NCI-H2107 (cell line): ENCODE results near the gene CMC1.
"Not testable (repeated sequence)": the region's sequence is repeated elsewhere in the genome, so short reads cannot be mapped to it uniquely, and the experiment has no call there.

ENCODE experiments used
- DNase-seq: peaks from one replicate; lab custom pipeline; 2025; lab: John Stamatoyannopoulos, UW

Gene CMC1, protein sequence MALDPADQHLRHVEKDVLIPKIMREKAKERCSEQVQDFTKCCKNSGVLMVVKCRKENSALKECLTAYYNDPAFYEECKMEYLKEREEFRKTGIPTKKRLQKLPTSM

GRCh38 chr3:28241221-28242160 is at the start of gene CMC1:
TSS of gene CMC1 (plus strand) at chr3:28241619. CDS start at chr3:28241794, 175 bp downstream.
- DNase-seq: peak; percentile 68

GRCh38 chr3:28198161-28198560 is 43.3 kb upstream of the CMC1 start:
- DNase-seq: no peak

DNA sequence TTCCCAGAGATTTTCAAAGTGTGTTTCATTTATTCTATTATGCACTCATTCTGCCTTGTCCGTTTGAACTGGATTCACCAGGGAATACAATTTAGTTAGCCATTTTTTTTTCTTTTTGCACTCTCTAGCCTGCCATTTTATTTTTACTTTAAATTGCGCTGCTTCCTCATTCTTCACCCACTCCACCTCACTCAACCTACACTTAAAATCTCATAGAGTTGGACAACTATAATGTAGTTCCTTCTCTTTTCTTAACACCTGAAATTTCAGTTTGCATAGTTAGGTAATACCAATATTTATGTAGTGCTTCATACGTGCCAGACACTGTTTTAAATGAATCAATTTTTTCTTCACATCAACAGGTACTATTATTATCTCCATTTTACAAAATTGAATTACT is 42.4 kb upstream of the CMC1 start:
- no peak for DNase-seq

DNA sequence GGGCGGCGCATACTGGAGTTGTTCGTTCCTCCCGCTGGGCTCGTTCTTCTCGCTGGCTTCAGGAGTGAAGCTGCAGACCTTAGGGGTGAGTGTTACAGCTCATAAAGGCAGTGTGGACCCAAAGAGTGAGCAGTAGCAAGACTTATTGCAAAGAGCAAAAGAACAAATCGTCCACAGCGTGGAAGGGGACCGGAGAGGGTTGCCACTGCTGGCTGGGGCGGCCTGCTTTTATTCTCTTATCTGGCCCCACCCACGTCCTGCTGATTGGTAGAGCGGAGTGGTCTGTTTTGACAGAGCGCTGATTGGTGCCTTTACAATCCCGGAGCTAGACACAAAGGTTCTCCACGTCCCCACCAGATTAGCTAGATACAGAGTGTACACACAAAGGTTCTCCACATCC is 41.8 kb upstream of the CMC1 start:
- DNase-seq: not testable (repeated sequence)

GRCh38 chr3:28200366-28200848 is 41.0 kb upstream of the CMC1 start:
- DNase-seq: not testable (repeated sequence)

- DNase-seq: no peak
Observed at GRCh38 chr3:28206479-28206878, 34.9 kb upstream of the CMC1 start.

GRCh38 chr3:28207000-28207733 is 34.3 kb upstream of the CMC1 start:
- DNase-seq: no peak

- DNase-seq: no peak
Observed at GRCh38 chr3:28210968-28211713, 30.3 kb upstream of the CMC1 start.

- DNase-seq: no peak
Observed at GRCh38 chr3:28212681-28213080, 28.7 kb upstream of the CMC1 start.

DNA sequence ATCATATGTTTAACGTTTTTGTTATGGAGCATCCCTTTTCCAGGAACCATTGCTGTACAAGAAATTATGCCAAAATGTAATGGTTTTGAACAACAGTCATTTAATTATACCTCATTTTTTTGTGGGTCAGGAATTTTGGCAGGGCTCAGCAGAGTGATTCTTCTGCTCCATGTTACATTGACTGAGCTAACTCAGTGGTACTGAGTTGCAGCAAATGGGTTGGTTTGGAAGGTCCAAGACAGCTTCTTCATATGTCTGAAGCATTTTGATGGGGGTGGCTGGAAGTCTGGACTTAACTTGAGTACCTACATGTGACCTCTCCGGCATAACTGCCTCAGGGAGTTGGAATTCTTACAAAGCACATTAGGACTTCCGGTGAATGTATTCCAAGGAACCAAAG is 26.0 kb upstream of the CMC1 start:
- no peak for DNase-seq

- DNase-seq: no peak
Observed at GRCh38 chr3:28218071-28218916, 23.1 kb upstream of the CMC1 start.

DNA sequence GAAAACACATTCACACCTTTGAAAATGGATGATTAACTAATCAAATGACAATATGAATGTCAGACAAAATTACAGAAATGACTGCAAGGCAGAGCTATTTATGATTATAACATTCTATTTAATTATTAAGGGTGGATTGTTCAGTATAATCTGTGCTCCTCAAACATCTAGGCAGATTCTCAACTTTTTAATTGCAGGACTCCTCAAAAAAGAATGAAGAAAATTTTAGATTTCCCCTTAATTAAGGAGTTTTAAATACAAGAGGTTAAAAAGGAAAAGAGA is 22.6 kb upstream of the CMC1 start:
- no peak for DNase-seq

- no peak for DNase-seq
Observed at GRCh38 chr3:28224430-28224829, 17.0 kb upstream of the CMC1 start.

DNA sequence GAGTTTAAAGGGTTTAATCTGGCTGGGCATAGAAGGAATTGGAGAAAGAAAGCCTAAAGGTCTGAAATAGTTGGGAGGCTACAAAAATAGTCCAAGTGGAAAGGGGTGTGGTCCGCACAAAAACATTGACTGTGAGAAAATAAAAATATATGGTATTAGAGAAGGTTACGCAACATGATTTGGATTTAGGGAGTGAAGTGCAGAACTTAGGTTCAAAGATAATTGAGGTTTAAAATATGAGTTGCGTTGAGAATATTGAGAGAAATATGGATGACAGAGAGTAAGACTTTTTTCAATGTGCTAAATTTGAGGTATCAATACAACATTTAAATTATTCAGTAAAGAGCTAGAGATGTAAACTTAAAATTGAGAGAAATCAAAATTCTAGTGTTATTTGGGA is 15.4 kb upstream of the CMC1 start:
- DNase-seq: no peak

GRCh38 chr3:28228623-28229022 is 12.8 kb upstream of the CMC1 start:
- no peak for DNase-seq

DNA sequence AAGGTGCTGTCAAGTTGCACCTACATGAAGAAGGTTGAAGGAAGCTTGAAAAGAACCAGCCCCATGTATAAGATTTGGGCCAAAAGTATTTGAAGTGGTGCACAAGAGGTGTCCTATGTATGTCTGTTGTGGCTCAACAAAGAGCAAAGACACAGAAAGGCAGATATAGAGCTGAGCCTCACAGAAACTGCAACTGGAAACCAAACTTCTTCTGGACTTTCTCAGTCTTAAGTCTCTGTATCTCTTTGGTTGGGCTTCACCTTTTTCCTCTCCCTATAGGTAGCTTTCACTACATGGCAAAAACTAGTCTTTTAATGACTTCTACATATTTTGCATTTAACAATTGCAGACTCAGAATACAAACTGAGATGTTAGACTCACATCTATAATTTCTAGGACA is 8.8 kb upstream of the CMC1 start:
- DNase-seq: no peak

GRCh38 chr3:28234454-28234853 is 7.0 kb upstream of the CMC1 start:
- DNase-seq: no peak

DNA sequence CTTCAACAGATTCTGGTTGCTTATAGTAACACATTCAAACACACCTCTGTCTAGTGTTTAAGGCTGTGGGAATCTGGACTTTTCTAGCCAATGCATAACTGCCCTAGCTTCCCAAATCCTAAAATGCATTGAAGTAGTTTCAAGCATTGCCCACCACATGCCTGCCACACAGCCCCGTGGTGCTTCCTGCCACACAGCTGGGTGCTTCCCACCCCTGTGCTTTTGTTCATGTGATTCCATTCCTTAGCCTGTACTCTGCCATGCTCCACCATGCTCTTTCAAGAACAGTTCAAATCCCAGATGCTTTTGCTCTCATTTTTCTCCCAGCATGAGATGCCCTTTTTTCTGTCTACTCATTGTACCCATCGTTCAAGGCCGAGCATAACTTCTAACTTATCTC is 2.3 kb upstream of the CMC1 start:
- DNase-seq: no peak

DNA sequence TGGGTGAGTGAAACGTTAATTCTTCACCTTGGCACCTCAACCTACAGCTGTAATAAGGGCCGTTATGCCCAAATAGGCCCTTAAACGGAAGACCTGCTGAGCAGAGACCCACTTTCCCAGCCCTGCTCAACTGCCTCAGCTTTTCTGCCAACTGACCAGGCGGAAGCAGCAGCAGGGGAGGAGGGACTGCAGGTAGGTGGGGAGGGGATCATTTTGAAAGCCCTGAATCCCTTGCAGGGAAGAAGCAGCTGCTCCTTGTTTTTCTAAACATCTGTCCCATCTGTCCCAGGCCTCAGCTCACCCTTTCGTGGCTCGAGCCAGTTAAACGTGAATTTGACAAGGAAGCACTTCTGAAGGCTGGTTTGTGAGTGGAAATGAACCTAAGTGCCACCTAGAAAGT is 978 bp upstream of the CMC1 start:
- DNase-seq: no peak

- no peak for DNase-seq
Observed at GRCh38 chr3:28242519-28242918, 1.1 kb downstream of the CMC1 start.

- DNase-seq: no peak
Observed at GRCh38 chr3:28243424-28244106, 2.1 kb downstream of the CMC1 start.
